T-helper 2 cell treated with Interferon-gamma antibody and Interleukin-4, amounts not matched to agents 100 ng/mL and 5 ng/mL, for 36 hours (primary cell): ENCODE measurements around the gene WNT7A. TPM values are rescaled to one million over a fixed set of nuclear protein-coding genes. Genes with fewer than 3 reads are reported as not detected.

Experiments used
- intact Hi-C: fragments of 100-400 bp; cut with micrococcal nuclease; formaldehyde crosslinking; loops from one replicate; pipeline ENCODE4 v1.15.1; 2023
- total RNA-seq: library from RNA; stranded (reverse); gene quantifications from 2 replicates; pipeline ENCODE4 v1.2.3, GENCODE V29; 2022

Gene WNT7A
- total RNA-seq, 1 donor from 2014 or later, result not detected

- intact Hi-C loops, result no loop called here
Observed at GRCh38 chr3:13846716-13847570, 32.9 kb downstream of the WNT7A start.

- intact Hi-C loops, result no loop called here
Observed at GRCh38 chr3:13846238-13846637, 33.6 kb downstream of the WNT7A start.

- intact Hi-C loops, result no loop called here
Observed at GRCh38 chr3:13845806-13846205, 34.1 kb downstream of the WNT7A start.

- intact Hi-C loops, result no loop called here
Observed at GRCh38 chr3:13844911-13845310, 35.0 kb downstream of the WNT7A start.

- intact Hi-C loops, result no loop called here
Observed at GRCh38 chr3:13844286-13844685, 35.6 kb downstream of the WNT7A start.

- intact Hi-C loops, result no loop called here
Observed at GRCh38 chr3:13843351-13843750, 36.5 kb downstream of the WNT7A start.

- intact Hi-C loops, result no loop called here
Observed at GRCh38 chr3:13842226-13842625, 37.6 kb downstream of the WNT7A start.

GRCh38 chr3:13841826-13842225 lies 38.0 kb downstream of the WNT7A start:
- intact Hi-C loops, result no loop called here

- intact Hi-C loops, result no loop called here
Observed at GRCh38 chr3:13841141-13841540, 38.7 kb downstream of the WNT7A start.

GRCh38 chr3:13840456-13840855 lies 39.4 kb downstream of the WNT7A start:
- intact Hi-C loops, result no loop called here

- intact Hi-C loops, result no loop called here
Observed at GRCh38 chr3:13839726-13840340, 40.0 kb downstream of the WNT7A start.

GRCh38 chr3:13839253-13839652 lies 40.6 kb downstream of the WNT7A start:
- intact Hi-C loops, result no loop called here

- intact Hi-C loops, result no loop called here
Observed at GRCh38 chr3:13838421-13838820, 41.5 kb downstream of the WNT7A start.

GRCh38 chr3:13837751-13838150 lies 42.1 kb downstream of the WNT7A start:
- intact Hi-C loops, result no loop called here

GRCh38 chr3:13836658-13837587 lies 42.9 kb downstream of the WNT7A start:
- intact Hi-C loops, result no loop called here

- intact Hi-C loops, result no loop called here
Observed at GRCh38 chr3:13835246-13835645, 44.6 kb downstream of the WNT7A start.

GRCh38 chr3:13834258-13835035 lies 45.4 kb downstream of the WNT7A start:
- intact Hi-C loops, result no loop called here

GRCh38 chr3:13833506-13834257 lies 46.2 kb downstream of the WNT7A start:
- intact Hi-C loops, result no loop called here

GRCh38 chr3:13832130-13832529 lies 47.7 kb downstream of the WNT7A start:
- intact Hi-C loops, result no loop called here

GRCh38 chr3:13831386-13831996 lies 48.4 kb downstream of the WNT7A start:
- intact Hi-C loops, result no loop called here
